Measurements from ENCODE around the gene ST8SIA5.

The ST8SIA5 gene

DNA sequence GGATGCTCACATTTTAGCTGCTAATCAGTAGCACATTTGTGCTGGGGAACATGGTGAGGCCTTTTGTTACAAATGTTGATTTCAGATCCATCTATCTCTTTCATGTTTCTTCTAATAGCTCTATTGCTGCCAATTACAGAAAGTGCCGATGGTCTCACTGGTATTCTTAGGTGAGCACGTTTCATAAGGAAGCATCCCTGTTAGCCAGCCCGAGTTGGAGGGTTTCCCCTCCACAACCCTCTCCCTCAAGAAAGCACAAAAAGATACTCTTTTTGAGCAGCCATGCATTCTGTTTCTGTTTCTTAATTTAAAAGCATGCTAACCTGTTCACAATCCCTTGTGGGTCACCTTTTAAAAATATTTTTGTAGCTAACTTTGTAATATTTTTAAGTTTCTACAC lies 30.8 kb upstream of the ST8SIA5 start:
- Histone ChIP-seq H3K36me3 (ENCODE audit: insufficient read depth) (no peaks in the 10 kb centered on the region), H3K4me1 (ENCODE audit: low read depth, poor library complexity, severe bottlenecking) (no peaks in the 10 kb centered on the region), H3K79me2 (ENCODE audit: insufficient read depth, low read depth) (no peaks in the 10 kb centered on the region), H3K27ac (no peak overlapping the region), H4K20me1 (ENCODE audit: insufficient read depth) (no peaks in the 10 kb centered on the region), H3K27me3 (ENCODE audit: insufficient read depth, low read depth) (no peaks in the 10 kb centered on the region), H3K9ac (no peak overlapping the region), H3K4me2 (no peak overlapping the region), H3K4me3 (IDR thresholded peaks at IDR 0.05; ENCODE audit: insufficient read depth, low read depth, low read length) (no peak overlapping the region), H2AFZ (ENCODE audit: low read depth) (no peak overlapping the region)
- TF ChIP-seq, protein P1, sequence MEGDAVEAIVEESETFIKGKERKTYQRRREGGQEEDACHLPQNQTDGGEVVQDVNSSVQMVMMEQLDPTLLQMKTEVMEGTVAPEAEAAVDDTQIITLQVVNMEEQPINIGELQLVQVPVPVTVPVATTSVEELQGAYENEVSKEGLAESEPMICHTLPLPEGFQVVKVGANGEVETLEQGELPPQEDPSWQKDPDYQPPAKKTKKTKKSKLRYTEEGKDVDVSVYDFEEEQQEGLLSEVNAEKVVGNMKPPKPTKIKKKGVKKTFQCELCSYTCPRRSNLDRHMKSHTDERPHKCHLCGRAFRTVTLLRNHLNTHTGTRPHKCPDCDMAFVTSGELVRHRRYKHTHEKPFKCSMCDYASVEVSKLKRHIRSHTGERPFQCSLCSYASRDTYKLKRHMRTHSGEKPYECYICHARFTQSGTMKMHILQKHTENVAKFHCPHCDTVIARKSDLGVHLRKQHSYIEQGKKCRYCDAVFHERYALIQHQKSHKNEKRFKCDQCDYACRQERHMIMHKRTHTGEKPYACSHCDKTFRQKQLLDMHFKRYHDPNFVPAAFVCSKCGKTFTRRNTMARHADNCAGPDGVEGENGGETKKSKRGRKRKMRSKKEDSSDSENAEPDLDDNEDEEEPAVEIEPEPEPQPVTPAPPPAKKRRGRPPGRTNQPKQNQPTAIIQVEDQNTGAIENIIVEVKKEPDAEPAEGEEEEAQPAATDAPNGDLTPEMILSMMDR (conservative IDR thresholded peaks at IDR 0.05; ENCODE audit: low read depth, low read length), result no peak

DNA sequence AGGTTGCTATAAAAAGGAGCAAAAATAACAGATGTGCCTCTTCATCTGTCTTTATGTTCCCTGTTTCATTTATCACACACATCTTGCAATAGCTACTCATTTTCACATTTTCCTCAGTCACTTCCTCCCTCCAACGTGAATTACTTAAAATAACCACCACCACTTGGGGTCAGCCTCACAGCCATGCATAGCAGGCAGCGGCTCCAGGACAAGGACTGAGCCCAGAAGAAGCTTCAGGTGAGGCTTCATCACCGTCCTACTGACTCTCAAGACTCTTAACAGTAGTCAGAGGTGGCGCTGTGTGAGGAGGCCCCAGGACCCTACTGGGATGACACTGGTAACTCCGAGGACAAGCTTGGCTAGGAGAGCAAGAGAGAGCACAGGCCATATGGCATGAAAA lies 15.5 kb upstream of the ST8SIA5 start:
- H3K27me3 ChIP-seq (ENCODE audit: insufficient read depth, low read depth), result no peaks in the 10 kb centered on the region
- H3K36me3 ChIP-seq (ENCODE audit: insufficient read depth), result no peaks in the 10 kb centered on the region
- H3K27ac ChIP-seq, result no peak overlapping the region
- H3K4me3 ChIP-seq (IDR thresholded peaks at IDR 0.05; ENCODE audit: insufficient read depth, low read depth, low read length), result no peak overlapping the region
- H2AFZ ChIP-seq (ENCODE audit: low read depth), result no peak overlapping the region
- no peaks in the 10 kb centered on the region for H4K20me1 ChIP-seq (ENCODE audit: insufficient read depth)
- H3K4me2 ChIP-seq, result no peak overlapping the region
- no peaks in the 10 kb centered on the region for H3K4me1 ChIP-seq (ENCODE audit: low read depth, poor library complexity, severe bottlenecking)
- H3K79me2 ChIP-seq (ENCODE audit: insufficient read depth, low read depth), result no peaks in the 10 kb centered on the region
- TF ChIP-seq, protein P1 (conservative IDR thresholded peaks at IDR 0.05; ENCODE audit: low read depth, low read length), result no peak
- H3K9ac ChIP-seq, result no peak overlapping the region

DNA sequence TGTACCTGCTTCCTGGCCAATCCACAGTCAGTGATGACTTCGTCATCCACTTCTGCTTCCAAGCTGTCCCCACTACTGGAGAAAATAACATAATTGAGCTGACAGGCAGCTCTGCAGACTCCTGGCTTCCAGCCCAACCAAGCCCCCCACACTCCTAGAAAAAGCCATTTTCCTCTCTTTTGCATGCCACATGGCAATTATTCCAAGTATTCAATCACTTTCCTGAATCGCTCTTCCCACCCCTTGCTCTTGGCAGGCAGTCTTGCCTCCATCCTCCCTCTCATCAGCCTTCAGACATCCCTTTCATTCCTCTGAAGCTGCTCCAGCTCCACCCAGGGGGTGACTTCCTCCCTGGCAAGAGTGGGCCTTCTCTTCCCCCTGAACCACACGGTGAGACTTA lies 14.3 kb upstream of the ST8SIA5 start:
- Histone ChIP-seq H3K4me2 (no peak overlapping the region), H3K36me3 (ENCODE audit: insufficient read depth) (no peaks in the 10 kb centered on the region), H3K9ac (no peak overlapping the region), H3K79me2 (ENCODE audit: insufficient read depth, low read depth) (no peaks in the 10 kb centered on the region), H3K27ac (no peak overlapping the region), H3K4me3 (IDR thresholded peaks at IDR 0.05; ENCODE audit: insufficient read depth, low read depth, low read length) (no peak overlapping the region), H2AFZ (ENCODE audit: low read depth) (no peak overlapping the region), H3K4me1 (ENCODE audit: low read depth, poor library complexity, severe bottlenecking) (no peaks in the 10 kb centered on the region), H3K27me3 (ENCODE audit: insufficient read depth, low read depth) (no peaks in the 10 kb centered on the region), H4K20me1 (ENCODE audit: insufficient read depth) (no peaks in the 10 kb centered on the region)
- TF ChIP-seq, protein P1 (conservative IDR thresholded peaks at IDR 0.05; ENCODE audit: low read depth, low read length), result no peak

DNA sequence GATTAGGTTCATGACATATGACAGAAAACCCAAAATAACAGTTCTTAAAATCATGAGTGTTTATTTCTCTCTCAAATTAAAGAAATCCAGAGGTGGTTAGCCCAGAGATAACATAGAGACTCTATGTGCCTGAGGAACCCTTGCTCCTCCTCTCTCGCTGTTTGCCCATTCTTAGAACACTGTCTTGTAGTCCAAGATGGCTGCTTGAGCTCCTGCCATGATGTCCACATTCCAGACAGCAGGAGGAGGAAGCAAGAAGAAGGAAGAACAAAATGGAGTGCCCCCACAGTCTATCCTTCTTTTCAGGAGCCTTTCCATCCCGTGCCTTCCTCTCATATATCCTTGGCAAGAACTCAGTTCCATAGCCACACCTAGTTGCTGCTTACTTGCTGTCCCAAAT lies 13.9 kb upstream of the ST8SIA5 start:
- H3K36me3 ChIP-seq (ENCODE audit: insufficient read depth), result no peaks in the 10 kb centered on the region
- H3K27me3 ChIP-seq (ENCODE audit: insufficient read depth, low read depth), result no peaks in the 10 kb centered on the region
- H3K4me1 ChIP-seq (ENCODE audit: low read depth, poor library complexity, severe bottlenecking), result no peaks in the 10 kb centered on the region
- no peak overlapping the region for H3K27ac ChIP-seq
- TF ChIP-seq, protein P1 (conservative IDR thresholded peaks at IDR 0.05; ENCODE audit: low read depth, low read length), result no peak
- H4K20me1 ChIP-seq (ENCODE audit: insufficient read depth), result no peaks in the 10 kb centered on the region
- H2AFZ ChIP-seq (ENCODE audit: low read depth), result no peak overlapping the region
- no peaks in the 10 kb centered on the region for H3K79me2 ChIP-seq (ENCODE audit: insufficient read depth, low read depth)
- no peak overlapping the region for H3K4me2 ChIP-seq
- no peak overlapping the region for H3K9ac ChIP-seq
- H3K4me3 ChIP-seq (IDR thresholded peaks at IDR 0.05; ENCODE audit: insufficient read depth, low read depth, low read length), result no peak overlapping the region

All from KMS-11 (cell line).